ENCODE results near the gene GLT6D1. TPM values are rescaled to one million over a fixed set of nuclear protein-coding genes. Genes with fewer than 3 reads are reported as not detected.

Gene GLT6D1
- total and polyA plus RNA-seq, 2 of the 8 experiments (the other 6 are each of a cell fraction or from before 2014, with no cell fraction given) = 1.3 to 2.1 TPM

DNA sequence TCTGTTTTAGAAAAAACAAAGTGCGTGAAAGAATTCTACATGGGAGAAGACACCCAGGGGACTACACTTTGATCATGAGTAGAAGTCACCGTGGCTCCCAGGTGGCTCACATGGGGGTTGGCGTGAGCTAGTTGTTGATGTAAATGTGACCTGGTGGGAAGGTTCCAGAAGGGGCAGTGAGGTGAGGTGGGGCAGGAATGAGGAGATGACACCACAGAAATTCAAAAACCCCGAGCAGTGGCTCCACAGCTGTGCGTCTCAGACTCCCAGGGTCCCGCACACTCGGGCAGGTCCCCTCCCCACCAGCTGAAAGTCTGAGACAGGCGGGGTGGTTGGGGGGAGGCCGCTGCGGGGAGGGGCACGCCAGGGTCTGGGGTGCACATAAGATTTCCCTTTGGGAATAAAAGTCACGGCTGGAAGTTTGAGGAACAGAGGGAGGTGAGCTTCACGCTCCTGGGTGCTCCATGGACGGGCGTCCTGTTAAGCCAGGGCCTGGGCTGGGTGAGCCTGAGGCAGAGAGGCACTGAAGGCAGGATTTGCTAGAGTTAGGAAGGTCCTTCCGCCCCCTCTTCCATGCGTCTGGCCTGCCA is 29.9 kb downstream of the GLT6D1 start:
- Histone ChIP-seq H3K23ac (ENCODE audit: insufficient read length) (no peak overlapping the region), H3K79me2 (ENCODE audit: control insufficient read depth in 1 of 2, insufficient read depth in 2 of 2, low read length in 2 of 2) (no peaks in the 10 kb centered on the region), H3K18ac (ENCODE audit: extremely low read depth, low read length) (no peak overlapping the region), H2AK5ac (ENCODE audit: low read depth, low read length) (no peak overlapping the region), H3K9ac (replicated peaks in 1 of 4; ENCODE audit: extremely low read depth in 1 of 4, low read depth in 3 of 4, low read length in 3 of 4) (no peak overlapping the region), H3K14ac (ENCODE audit: insufficient read length) (no peak overlapping the region), H2BK5ac (ENCODE audit: low read depth, low read length) (no peak overlapping the region), H2BK120ac (replicated peaks; ENCODE audit: low read depth, low read length) (no peak overlapping the region), H4K20me1 (replicated peaks in 1 of 2; ENCODE audit: control insufficient read depth in 1 of 2, insufficient read depth in 2 of 2, low read length in 2 of 2) (no peaks in the 10 kb centered on the region), H2BK15ac (ENCODE audit: low read length) (no peak overlapping the region), H3K27me3 (replicated peaks in 1 of 4; ENCODE audit: control insufficient read depth in 3 of 4, extremely low read depth in 1 of 4, insufficient read depth in 3 of 4, low read length in 3 of 4) (no peaks in the 10 kb centered on the region), H2BK12ac (ENCODE audit: low read depth, low read length) (no peak overlapping the region), H3K9me3 (ENCODE audit: insufficient read depth in 2 of 2, low read depth in 1 of 2, low read length in 1 of 2) (peaks cover 10 to 14% of the 10 kb centered on the region in 2 experiments), H3K56ac (replicated peaks; ENCODE audit: insufficient read length, low read depth, low read length) (no peak overlapping the region), H3K4me3 (ENCODE audit: extremely low read depth in 1 of 4, insufficient read depth in 2 of 4, low read depth in 3 of 4, low read length in 4 of 4) (no peak overlapping the region), H4K8ac (ENCODE audit: extremely low read depth, insufficient read depth, low read length) (no peak overlapping the region), H2AFZ (ENCODE audit: low read length) (no peak overlapping the region), H3K36me3 (ENCODE audit: control insufficient read depth in 2 of 4, insufficient read depth in 4 of 4, low read length in 3 of 4) (no peaks in the 10 kb centered on the region; a peak in 1 of 8 replicates), H3K4me2 (ENCODE audit: insufficient read depth in 1 of 2, low read depth in 2 of 2, low read length in 2 of 2) (no peak overlapping the region), H3K27ac (ENCODE audit: low read depth, low read length) (no peak overlapping the region), H2BK20ac (ENCODE audit: low read length) (no peak overlapping the region), H3K4ac (replicated peaks; ENCODE audit: insufficient read length, low read depth, low read length) (no peak overlapping the region), H3K79me1 (ENCODE audit: low read depth, low read length) (no peaks in the 10 kb centered on the region), H4K5ac (ENCODE audit: insufficient read length, low read depth, low read length) (no peak overlapping the region), H3K23me2 (ENCODE audit: low read depth, low read length) (peaks cover 4% of the 10 kb centered on the region; the same call in 1 of the 2 replicates), H3K4me1 (replicated peaks in 1 of 4; ENCODE audit: control insufficient read depth in 3 of 4, insufficient read depth in 4 of 4, low read length in 3 of 4) (peaks cover 0 to 4% (median 2%) of the 10 kb centered on the region in 4 experiments; a peak in 4 of 7 replicates), H4K91ac (replicated peaks; ENCODE audit: insufficient read length, low read length) (no peak overlapping the region)
- POLR2A ChIA-PET (ENCODE audit: partially characterized antibody) = interaction anchor here (0.9 to 1.2 kb wide), 2 partner anchors 12 to 71 kb away, joined by 3 to 4 read pairs; no protein-coding TSS in a partner anchor
- FAIRE-seq (no peak), DNase-seq (ENCODE audit: low read depth in 1 of 2, low spot score in 2 of 2) (no peak)
- CTCF ChIA-PET (ENCODE audit: partially characterized antibody) = interaction anchor here (0.8 to 1.6 kb wide), 4 partner anchors 9 to 188 kb away, joined by 3 to 4 read pairs (median 3); partner anchors contain the start of gene KCNT1
- 91% methylated on average over 11 of the region's 17 CpGs; no CpG with 5 or more reads in 1 of the 2 experiments for WGBS, 2 experiments (ENCODE audit: extremely low coverage in 1 of 2, insufficient coverage in 1 of 2, insufficient read length in 1 of 2, insufficient replicate concordance in 2 of 2, low coverage in 1 of 2, low lambda C conversion rate in 2 of 2, missing lambda C conversion rate in 1 of 2)
- TF ChIP-seq CBX5 (IDR thresholded peaks at IDR 0.05; ENCODE audit: low read depth, low read length) (no peak), RAD21 (IDR thresholded peaks at IDR 0.05 in 1 of 2, conservative IDR thresholded peaks at IDR 0.05 in 1 of 2; ENCODE audit: low read depth in 2 of 2, low read length in 2 of 2) (no peak), GTF2F1 (IDR thresholded peaks at IDR 0.05; ENCODE audit: borderline replicate concordance, low read depth, low read length) (no peak), HDAC6 (IDR thresholded peaks at IDR 0.05; ENCODE audit: low read depth, low read length) (no peak), CBX8 (IDR thresholded peaks at IDR 0.05; ENCODE audit: borderline replicate concordance, low read depth, low read length) (no peak), TAF1 (IDR thresholded peaks at IDR 0.05; ENCODE audit: low read depth, low read length) (no peak), SIN3A (conservative IDR thresholded peaks at IDR 0.05 in 1 of 2, IDR thresholded peaks at IDR 0.05 in 1 of 2; ENCODE audit: low read depth in 1 of 2, low read length in 2 of 2) (no peak), BCL11A (IDR thresholded peaks at IDR 0.05; ENCODE audit: low read depth in 2 of 2, low read length in 2 of 2) (no peak)
- TF ChIP-seq, protein P1, sequence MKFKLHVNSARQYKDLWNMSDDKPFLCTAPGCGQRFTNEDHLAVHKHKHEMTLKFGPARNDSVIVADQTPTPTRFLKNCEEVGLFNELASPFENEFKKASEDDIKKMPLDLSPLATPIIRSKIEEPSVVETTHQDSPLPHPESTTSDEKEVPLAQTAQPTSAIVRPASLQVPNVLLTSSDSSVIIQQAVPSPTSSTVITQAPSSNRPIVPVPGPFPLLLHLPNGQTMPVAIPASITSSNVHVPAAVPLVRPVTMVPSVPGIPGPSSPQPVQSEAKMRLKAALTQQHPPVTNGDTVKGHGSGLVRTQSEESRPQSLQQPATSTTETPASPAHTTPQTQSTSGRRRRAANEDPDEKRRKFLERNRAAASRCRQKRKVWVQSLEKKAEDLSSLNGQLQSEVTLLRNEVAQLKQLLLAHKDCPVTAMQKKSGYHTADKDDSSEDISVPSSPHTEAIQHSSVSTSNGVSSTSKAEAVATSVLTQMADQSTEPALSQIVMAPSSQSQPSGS (IDR thresholded peaks at IDR 0.05; ENCODE audit: low read length) = no peak
- TF ChIP-seq, protein P2, sequence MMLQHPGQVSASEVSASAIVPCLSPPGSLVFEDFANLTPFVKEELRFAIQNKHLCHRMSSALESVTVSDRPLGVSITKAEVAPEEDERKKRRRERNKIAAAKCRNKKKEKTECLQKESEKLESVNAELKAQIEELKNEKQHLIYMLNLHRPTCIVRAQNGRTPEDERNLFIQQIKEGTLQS (IDR thresholded peaks at IDR 0.05; ENCODE audit: insufficient read depth, low read depth, low read length) = no peak

Data from H1 (cell line).